G401.6 (cell line): ENCODE results near the gene LILRB5.
"Not testable (repeated sequence)": the region's sequence is repeated elsewhere in the genome, so short reads cannot be mapped to it uniquely, and the experiment has no call there.

Source experiments
- FAIRE-seq: peaks from 2 replicates; lab custom pipeline; 2012; peaks lifted over from hg19 to GRCh38; lab: Jason Lieb, UNC

Gene LILRB5

DNA sequence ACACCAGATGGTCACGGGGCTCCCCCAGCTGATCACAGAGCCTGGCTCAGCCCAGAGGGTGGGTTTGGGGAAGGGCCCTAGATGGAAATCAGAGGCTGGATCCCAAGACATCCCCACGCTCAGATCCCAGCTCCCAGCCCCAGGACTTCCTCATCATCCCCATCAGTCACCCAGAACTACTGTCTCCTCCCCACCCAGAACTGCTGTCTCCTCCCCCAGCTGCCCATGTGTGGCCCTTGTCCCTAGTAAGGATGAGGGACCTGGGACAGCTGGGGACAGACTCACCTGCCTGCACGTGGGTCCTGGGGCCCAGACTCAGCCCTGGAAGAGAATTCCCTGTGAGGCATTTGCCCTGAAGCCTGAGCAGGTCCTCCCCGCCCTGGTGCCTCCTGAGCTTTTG, 14.8 kb downstream of the LILRB5 start:
- not testable (repeated sequence) for FAIRE-seq

DNA sequence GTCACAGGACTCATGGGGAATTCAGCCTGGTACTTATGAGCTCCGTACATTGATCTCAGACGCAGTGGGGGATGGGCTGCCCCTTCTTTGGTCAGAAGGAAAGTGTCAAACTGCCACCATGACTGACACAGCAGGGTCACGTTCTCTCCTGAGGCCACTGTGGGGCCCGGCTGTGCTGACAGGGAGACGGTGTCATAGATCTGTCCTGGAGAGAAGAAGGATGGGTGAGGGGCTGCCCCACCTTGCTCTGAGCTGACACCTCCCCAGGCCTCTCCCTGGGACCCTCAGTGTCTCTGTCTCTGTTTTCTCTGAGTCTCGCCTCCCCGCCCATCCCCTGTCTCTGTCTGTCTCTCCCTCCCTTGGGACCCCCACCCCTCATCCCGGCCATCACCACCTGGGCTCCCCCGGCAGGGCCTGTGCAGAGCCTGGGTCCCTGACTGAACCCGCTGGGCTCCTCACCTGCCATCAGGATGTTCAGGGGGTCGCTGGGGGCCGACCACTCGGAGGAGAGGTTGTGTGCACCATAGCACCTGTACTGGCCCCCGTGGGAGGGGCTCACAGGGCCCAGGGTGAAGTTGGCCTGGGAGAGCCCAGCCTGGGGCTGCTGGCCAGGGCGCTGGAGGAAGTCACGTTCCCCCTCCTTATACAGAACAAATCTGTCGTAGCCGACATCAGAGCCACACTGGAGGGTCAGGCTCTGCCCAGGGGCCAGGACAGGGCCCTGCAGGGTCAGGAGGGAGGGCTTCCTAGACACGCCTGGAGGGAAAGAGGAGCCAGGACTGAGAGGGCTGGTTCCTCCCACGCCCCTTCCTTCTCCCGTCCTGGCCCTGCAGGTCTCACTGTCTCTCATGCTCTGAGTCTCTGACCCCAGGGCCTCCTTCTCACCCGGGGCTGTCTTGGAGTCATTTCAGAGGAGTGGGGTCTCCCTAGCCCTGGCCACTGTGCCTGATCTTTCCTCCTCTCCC, 16.4 kb downstream of the LILRB5 start:
- not testable (repeated sequence) for FAIRE-seq

DNA sequence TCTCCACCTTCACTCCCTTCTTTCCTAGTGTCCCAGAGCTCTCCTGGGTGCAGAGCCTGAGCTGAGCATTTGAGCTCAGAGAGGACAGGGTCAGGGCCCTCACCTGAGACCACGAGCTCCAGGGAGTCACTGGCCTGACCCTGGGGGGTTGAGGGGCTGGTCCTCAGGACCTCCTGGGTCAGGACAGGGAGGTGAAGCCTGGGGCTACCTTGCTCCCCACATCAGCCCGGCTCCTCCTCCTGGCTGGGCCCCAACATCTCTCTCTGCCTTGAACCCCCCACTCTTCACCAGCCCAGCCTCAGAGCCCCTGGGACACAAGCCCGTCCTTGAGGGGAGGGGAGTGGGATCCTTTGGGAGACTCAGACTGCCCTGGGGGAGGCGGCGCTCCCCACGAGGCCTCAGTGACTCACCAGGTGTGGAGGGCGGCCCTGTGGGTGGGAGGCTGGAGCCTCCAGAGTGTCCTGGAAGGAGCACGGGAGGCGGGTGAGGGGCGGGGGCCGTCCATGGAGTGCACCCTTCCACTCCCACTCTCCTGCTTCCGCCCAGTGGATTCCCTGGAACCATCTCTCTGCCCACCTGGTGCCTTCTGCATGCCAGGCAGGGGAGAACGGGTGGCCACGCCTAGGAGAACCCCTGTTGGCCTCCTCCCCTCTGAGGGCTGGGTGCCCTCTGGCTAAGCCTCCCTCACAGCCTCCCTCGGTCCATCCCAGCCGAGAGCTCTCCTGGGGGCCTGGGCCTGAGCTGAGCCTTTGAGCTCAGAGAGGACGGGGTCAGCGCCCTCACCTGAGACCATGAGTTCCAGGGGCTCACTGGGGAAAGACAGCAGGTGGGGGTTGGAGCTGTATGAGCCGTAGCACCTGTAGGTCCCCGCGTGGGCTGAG, 17.3 kb downstream of the LILRB5 start:
- not testable (repeated sequence) for FAIRE-seq

DNA sequence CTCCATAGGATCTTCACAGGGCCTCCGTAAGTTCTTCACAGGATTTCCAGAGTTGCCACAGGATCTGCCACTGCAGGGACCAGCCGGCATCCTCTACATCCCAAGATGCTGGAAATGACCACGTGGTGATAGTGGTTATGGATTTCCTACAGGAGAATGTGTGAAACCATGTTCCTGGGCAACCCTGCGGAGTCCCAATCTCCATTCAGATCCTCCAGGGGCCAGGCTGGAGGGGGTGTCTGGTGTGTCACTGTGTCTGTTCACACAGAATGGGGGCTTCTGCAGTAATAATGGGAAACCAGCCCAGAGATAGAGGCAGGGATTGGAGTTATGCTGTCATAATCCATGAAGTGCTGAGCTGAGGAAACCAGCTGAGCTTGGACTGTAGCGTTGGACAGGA, 23.1 kb downstream of the LILRB5 start:
- FAIRE-seq, result no peak

DNA sequence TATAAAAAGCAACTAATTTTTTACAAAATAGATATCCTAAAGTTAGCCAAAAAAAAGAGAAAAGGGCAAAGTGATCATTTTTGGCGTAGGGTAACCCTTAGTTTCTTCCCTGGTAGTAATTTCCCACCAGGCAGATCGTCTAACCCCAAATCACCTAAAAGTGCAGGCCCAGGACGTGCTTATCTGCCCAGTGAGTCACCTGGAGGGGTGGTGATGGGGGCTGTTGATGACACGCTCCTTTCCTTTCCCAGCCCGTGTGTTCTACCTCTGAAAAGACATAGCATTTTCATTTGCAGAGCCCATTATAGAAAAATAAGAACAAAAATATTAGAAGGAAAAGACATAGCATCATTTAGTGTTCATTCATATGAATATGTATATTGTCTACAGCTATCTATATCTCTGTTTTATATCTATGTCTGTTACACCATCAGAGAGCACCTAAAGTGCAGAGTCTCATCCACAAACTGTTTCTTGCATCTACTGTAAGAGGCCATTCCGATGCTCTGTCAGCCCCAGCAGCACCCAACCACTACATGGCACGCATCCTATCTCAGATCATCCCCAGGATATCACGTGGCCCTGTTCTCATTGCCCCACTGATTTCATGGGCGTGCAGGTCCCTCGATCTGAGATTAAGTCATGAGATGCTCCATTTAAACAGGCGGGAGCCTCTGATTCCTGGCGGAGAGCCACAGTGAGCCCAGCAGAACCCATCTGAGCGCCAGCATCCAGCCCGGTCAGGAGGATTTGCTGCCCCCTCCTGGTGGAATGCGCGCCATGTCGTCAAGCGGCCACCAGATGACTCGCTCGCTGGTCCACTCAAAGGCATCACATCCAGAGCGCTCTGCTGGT, 25.8 kb downstream of the LILRB5 start:
- FAIRE-seq, result peak; percentile 17

DNA sequence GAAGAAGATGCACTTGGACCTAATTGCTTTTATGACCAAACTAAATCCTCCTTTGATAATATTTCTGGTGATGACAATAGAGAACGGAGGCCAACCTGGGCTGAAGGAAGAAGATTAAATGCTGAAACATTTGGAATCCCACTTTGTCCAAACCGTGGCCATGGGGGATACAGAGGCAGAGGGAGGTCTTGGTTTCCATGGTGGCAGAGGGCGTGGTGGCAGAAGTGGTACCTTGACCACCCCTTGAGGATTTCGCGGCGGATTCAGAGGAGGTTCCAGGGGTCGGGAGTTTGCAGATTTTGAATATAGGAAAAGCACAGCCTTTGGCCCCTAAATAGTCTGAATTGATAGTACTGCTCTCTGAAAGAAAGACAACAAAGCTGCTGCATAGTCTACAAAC, 27.0 kb downstream of the LILRB5 start:
- FAIRE-seq, result no peak

DNA sequence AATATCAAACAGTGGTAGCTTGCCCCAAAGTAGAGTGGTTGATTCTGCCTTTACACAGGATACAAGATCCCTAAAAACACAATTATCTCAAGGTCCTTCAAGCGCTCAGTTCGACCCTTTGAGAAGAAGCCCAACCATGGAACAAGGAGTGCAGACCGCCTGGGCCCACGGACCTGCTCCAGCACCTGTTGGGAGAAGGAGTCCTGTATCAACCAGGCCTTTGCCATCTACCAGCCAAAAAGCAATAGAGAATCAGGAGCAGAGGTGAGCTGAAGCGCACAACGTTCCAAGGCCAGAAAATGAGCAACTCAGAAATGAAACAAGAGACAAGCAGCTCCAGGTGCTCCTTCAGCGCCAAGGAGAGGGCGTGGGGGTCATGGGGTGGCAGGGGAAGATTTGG, 27.9 kb downstream of the LILRB5 start:
- FAIRE-seq, result no peak

DNA sequence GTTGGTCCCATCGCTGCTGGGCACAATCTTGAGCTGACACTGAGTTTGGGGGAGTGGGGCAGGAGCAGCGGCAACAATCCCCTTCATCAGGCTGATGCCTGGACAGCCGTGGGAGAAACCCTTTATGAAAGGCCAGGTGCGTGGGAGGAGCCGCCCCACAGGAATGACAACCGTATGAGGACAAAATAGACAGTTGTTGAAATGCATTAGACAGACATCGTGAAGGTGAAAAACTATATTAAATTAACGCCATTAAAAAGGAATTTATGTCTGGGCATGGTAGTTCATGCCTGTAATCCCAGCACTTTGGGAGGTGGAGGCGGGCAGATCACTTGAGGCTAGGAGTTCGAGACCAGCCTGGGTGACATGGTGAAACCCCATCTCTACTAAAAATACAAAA, 32.5 kb downstream of the LILRB5 start:
- not testable (repeated sequence) for FAIRE-seq

DNA sequence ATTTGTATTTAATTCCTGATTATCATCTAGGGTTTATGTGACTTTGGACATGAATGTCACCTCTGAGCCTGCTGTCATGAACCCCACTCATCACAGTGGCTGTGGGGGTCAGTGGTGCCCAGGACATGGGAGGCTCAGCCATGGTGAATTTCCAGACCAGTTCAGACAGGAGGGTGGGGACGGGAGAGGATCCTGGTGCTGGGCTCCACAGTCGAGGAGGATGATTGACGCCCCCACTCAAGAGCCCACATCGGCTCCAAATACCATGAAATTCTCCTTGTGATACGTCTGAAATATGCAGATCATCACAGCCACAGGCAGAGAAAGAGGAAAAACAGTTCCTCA, 33.2 kb downstream of the LILRB5 start:
- not testable (repeated sequence) for FAIRE-seq

DNA sequence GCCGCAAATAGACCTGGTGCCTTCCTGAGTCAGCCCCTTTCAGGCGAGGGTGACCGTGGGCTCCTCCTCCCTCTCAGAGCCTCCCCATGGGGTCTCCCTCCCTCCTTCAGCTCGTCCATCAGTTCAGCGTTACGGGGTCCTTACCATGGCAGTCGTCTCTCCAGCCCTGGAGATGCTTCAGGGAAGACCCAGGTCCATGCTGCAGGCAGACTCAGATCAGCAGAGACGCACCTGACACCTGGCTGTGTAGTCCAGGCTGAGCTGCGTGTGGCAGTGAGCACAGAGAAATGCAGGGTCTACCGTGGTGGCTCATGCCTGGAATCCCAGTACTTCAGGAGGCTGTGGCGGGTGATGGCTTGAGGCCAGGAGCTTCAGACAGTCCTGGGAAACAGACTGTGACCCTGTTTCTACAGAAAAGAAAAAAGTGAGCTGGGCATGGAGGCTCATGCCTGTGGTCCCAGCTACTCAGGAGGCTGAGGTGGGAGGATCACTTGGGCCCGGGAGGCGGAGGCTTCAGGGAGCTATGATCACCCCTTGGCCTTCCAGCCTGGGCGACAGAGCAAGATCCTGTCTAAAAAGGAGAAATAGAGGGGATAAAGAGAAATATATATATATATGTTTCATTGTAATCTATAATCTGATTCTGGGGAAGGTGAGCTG, 33.7 kb downstream of the LILRB5 start:
- not testable (repeated sequence) for FAIRE-seq

DNA sequence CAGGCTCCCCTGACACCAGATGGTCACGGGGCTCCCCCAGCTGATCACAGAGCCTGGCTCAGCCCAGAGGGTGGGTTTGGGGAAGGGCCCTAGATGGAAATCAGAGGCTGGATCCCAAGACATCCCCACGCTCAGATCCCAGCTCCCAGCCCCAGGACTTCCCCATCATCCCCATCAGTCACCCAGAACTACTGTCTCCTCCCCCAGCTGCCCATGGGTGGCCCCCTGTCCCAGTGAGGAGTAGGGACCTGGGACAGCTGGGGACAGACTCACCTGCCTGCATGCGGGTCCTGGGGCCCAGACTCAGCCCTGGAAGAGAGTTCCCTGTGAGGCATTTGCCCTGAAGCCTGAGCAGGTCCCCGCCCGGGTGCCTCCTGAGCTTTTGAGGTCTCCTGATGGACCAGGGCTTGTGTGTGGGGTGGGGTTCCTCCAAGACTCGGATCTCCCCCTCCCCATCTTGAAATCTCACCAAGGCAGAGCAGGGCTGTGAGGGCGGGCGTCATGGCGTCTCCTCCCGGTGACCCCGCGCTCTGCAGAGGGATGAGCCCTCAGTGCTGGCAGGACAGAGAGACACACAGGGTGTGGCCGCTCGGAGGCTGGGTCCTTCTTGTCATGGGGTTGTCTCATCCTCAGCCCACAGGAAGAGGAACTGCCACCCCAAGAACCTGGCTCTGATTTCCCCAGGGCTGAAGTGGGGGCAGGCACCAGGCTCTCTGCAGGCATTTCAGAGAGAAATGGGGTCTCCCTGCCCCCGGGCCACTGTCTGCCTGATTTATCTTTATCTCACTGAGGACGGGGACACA, 34.4 kb downstream of the LILRB5 start, which contains the start of gene LILRB3:
TSS of gene LILRB3 (minus strand) at position 534 of the 803 bp plus-strand sequence. CDS start at position 503, 31 bp downstream.
- FAIRE-seq, result not testable (repeated sequence)

DNA sequence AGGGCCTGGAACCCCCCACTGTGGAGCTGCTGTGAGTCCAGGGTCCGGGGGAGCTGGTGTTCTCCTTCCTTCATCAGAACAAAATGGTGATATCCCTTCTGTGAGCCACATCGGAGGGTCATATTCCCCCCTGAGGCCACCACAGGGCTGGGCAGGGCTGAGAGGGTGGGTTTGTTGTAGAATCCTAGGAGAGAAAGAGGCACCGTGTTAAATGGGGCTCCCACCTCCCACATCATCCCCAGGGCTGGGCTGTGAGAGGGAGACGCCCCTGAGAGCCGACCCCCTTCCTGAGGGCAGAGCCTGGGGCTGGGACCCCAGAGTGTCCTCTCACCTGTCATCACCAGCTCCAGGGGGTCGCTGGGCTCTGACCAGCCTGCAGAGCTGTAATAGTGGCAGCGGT, 35.1 kb downstream of the LILRB5 start:
- FAIRE-seq, result not testable (repeated sequence)

DNA sequence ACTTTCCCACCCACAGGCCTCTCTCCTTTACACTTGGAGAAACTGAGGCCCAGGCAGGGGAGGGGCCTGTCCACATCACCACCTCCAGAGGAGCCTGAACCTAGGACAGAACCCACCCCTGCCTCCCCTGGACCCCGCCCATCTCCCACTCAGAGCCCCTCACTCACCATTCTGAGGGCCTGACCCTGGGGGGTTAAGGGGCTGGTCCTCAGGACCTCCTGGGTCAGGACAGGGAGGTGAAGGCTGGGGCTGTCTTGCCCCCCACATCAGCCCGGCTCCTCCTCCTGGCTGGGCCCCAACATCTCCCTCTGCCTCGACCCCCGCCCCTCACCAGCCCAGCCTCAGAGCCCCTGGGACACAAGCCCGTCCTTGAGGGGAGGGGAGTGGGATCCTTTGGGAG, 37.4 kb downstream of the LILRB5 start:
- FAIRE-seq, result not testable (repeated sequence)

DNA sequence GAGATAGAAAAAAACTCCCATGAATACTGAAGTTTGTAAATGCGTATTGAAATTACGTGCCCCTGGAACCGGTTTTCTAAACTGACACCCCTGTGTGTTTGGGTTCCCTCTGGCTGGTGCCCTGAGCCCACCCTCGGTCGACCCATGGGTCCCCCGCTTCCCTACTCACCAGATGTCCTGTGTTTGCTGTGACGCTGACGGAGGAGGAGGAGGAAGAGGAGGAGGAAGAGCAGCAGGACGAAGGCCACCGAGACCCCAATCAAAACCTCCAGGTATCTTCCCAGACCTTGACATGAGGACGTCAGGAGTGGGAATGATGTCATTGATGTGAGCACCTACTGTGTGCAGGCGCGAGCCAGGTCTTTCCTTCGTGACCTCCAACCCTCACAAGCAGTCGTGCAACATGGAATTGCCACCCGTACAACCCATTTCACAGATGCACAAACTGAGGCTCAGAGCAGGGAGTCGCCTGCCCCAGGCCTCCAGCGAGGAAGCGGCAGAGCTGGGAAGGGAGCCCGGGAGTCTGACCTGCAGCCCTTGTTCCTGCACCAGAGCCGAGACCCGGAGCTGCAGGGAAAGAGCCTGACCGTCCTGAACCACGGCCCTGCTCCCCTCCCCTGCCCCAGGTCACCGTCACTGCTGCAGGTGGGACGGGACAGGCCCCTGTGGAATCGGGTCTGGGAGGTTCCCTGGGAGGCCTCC, 38.0 kb downstream of the LILRB5 start:
- FAIRE-seq, result no peak

DNA sequence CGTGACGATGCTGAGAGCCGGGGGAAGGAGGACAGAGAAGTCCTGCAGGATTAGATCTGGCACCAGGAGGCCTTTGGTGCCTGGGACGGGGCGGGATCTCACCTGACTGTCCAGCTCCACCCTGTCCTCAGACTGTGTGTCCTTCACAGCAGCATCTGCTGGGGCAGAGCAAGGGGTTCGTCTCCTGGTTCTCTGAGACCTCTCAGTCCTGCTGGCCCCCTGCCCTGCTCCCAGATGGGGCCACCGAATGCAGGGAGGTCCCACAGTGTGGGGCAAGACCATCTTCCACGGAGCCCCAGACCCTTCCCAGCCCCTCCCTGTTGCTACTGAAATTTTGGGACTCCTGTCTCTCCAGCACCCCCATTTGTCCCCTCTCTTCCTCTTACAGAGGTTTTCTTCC, 38.8 kb downstream of the LILRB5 start:
- FAIRE-seq, result no peak

DNA sequence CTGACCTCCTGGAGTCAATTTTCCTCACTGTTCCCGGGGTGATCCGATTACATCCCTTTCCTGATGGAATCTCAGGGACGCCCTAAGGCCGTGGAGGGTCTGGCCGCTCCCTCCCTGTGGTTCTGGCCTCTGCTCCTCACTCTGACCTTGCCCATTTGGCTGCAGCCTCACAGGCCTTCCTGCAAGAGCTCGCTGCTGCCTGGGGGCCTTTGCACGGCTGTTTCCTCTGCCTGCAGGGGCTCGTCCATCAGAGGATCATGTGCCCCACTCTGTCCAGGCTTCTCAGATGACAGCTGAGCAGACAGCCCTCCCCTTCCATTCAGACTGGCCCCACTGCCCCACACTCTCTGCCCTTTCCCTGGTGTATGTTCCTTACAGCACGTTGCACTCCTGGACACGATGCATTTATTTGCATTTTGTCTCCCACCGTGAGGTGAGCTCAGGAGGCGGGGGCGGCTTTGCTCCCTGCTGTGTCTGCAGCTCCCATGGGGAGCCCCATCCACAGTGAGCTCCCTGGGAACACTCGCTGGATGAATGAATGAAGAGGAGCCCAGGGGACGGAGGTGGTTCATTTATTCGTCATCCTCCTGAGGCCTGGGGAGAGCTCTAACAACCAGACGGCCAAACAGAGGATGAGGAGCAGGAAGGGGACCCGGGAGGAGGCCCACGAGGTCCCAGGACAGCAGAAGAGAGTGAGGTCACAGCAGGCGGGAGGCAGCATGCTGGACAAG, 39.4 kb downstream of the LILRB5 start:
- not testable (repeated sequence) for FAIRE-seq

DNA sequence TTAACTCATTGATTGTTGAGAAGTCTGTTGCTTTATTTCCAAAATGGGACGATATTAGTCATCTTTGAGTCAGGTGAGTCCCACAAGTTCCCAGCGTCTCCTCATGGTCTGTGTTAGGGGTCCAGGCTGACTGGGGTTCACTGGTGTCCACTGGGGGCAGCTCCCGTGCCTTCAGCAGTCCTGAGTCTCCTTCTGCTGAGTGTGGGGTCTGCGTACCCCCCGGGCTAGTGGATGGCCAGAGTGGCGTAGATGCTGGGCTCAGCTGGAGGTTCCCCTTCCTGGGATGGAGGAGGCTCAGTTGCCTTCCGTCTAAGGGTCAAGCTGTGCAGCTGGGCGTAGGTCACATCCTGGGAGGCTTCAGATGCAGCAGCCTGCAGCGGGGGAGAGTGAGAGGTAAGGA, 40.2 kb downstream of the LILRB5 start:
- no peak for FAIRE-seq

DNA sequence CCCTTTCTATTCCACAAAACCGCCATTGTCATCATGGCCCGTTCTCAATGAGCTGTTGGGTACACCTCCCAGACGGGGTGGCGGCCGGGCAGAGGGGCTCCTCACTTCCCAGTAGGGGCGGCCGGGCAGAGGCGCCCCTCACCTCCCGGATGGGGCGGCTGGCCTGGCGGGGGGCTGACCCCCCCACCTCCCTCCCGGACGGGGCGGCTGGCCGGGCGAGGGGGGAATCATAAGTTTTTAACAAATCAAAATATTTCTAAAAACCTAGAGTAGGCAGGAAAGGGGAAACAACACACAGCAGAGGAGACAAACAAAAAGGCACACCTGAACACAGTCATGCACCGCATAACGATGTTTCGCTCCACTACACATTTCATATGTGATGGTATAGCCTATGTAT, 42.3 kb downstream of the LILRB5 start:
- FAIRE-seq, result not testable (repeated sequence)

DNA sequence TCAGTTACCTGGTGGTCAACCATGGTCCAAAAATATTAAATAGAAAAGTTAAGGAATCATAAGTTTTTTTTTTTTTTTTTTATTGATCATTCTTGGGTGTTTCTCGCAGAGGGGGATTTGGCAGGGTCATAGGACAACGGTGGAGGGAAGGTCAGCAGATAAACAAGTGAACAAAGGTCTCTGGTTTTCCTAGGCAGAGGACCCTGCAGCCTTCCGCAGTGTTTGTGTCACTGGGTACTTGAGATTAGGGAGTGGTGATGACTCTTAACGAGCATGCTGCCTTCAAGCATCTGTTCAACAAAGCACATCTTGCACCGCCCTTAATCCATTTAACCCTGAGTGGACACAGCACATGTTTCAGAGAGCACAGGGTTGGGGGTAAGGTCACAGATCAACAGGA, 42.9 kb downstream of the LILRB5 start:
- FAIRE-seq, result not testable (repeated sequence)
